Aorta (tissue), 5 donors: ENCODE data around the gene UBXN7. TPM values are rescaled to one million over a fixed set of nuclear protein-coding genes. Genes with fewer than 3 reads are reported as not detected.
"Not testable (repeated sequence)": the region's sequence is repeated elsewhere in the genome, so short reads cannot be mapped to it uniquely, and the experiment has no call there.

Source experiments
- ATAC-seq: fragments of 200-7000 bp; cut with Tn5 transposase; one replicate; pipeline ENCODE4 v1.9.1; 2022; ENCODE audit warnings: moderate library complexity; ENCODE audit not compliant: low FRiP score
- DNase-seq, 2 donors: peaks; one replicate each; pipeline ENCODE4 v3.0.0-alpha.2; 2020
- H3K27ac ChIP-seq, 2 donors: one replicate each; pipeline ENCODE4 v1.5.1; 2013; ENCODE audit warnings: low read length in 2 of 2, mild to moderate bottlenecking in 2 of 2, moderate library complexity in 2 of 2, control low read depth in 1 of 2, inconsistent platforms in 1 of 2, low read depth in 1 of 2
- H3K27me3 ChIP-seq, 2 donors: one replicate each; pipeline ENCODE4 v1.6.1; 2013; ENCODE audit warnings: control low read depth in 1 of 2, low read length in 1 of 2, mild to moderate bottlenecking in 1 of 2, moderate library complexity in 1 of 2; ENCODE audit not compliant: insufficient read depth in 2 of 2, control insufficient read depth in 1 of 2
- H3K36me3 ChIP-seq, 2 donors: one replicate each; pipeline ENCODE4 v1.6.1; 2013; ENCODE audit warnings: control low read depth in 1 of 2, low read length in 1 of 2, mild to moderate bottlenecking in 1 of 2; ENCODE audit not compliant: insufficient read depth in 2 of 2, control insufficient read depth in 1 of 2
- H3K4me1 ChIP-seq, 2 donors: one replicate each; pipeline ENCODE4 v1.6.1; 2013; ENCODE audit warnings: low read length in 2 of 2, control low read depth in 1 of 2, mild to moderate bottlenecking in 1 of 2, moderate library complexity in 1 of 2; ENCODE audit not compliant: insufficient read depth in 2 of 2, control insufficient read depth in 1 of 2
- H3K4me3 ChIP-seq, 2 donors: one replicate each; pipeline ENCODE4 v1.5.1; 2013; ENCODE audit warnings: low read length in 2 of 2, control low read depth in 1 of 2, mild to moderate bottlenecking in 1 of 2
- H3K9me3 ChIP-seq: one replicate; pipeline ENCODE4 v1.6.1; 2013; ENCODE audit warnings: mild to moderate bottlenecking, low read length; ENCODE audit not compliant: control insufficient read depth
- WGBS, 2 donors: extraction: QIAGEN DNeasy Blood & Tissue Kit; methylation state at CpG; one replicate each; pipeline ENCODE4 v1.1.7; 2013; 5-methylcytosine and 5-hydroxymethylcytosine counted together
- intact Hi-C, 2 donors: fragments of 100-400 bp; cut with DNase I; formaldehyde crosslinking; loops; one replicate each; pipeline versions ENCODE4 v1.14.2 to v1.15.0; 2022
- long read RNA-seq, 2 donors: library from polyadenylated mRNA; unstranded; transcript quantifications; one replicate each; pipeline ENCODE4 v2.0.0, GENCODE V29; 2020 to 2021
- polyA plus RNA-seq, 2 donors: library from polyadenylated mRNA; stranded (reverse); fragments of 200-250 nt; gene quantifications; one replicate each; pipeline ENCODE4 v1.2.3, GENCODE V29; 2013
- total RNA-seq, 2 donors: library from RNA; stranded (reverse); fragmentation: NEBNext Ultra II Directional; extraction: Animal tissue kit (Norgen Biotek cat#: 25700); gene quantifications; one replicate each; pipeline ENCODE4 v1.2.1, GENCODE V29; 2021
- donor health status: healthy with polysubstance abuse.
- donor health status: Bipolar disorder and iron deficiency.
- donor health status: DM: no; HTN: no; CAD: no.
- donor health status: DM: no; HTN: no; CAD: no.
- donor health status: DM: yes; HTN: yes; CAD: no.

UBXN7 gene, protein sequence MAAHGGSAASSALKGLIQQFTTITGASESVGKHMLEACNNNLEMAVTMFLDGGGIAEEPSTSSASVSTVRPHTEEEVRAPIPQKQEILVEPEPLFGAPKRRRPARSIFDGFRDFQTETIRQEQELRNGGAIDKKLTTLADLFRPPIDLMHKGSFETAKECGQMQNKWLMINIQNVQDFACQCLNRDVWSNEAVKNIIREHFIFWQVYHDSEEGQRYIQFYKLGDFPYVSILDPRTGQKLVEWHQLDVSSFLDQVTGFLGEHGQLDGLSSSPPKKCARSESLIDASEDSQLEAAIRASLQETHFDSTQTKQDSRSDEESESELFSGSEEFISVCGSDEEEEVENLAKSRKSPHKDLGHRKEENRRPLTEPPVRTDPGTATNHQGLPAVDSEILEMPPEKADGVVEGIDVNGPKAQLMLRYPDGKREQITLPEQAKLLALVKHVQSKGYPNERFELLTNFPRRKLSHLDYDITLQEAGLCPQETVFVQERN
- total RNA-seq = 10 to 100 TPM; 40.4 to 57.1 TPM
- 1 to 10 TPM; 7.7 to 9.4 TPM for polyA plus RNA-seq
- long read RNA-seq, donor 1, full-length matches to known transcripts = 5 of 8 reads
- long read RNA-seq, donor 1, partial matches to known transcripts = 2 of 8 reads
- long read RNA-seq, donor 1, other reads (novel, unspliced or antisense) = 1 of 8 reads
- long read RNA-seq, donor 2, full-length matches to known transcripts = 1 of 5 reads
- long read RNA-seq, donor 2, partial matches to known transcripts = 1 of 5 reads
- long read RNA-seq, donor 2, other reads (novel, unspliced or antisense) = 3 of 5 reads

DNA sequence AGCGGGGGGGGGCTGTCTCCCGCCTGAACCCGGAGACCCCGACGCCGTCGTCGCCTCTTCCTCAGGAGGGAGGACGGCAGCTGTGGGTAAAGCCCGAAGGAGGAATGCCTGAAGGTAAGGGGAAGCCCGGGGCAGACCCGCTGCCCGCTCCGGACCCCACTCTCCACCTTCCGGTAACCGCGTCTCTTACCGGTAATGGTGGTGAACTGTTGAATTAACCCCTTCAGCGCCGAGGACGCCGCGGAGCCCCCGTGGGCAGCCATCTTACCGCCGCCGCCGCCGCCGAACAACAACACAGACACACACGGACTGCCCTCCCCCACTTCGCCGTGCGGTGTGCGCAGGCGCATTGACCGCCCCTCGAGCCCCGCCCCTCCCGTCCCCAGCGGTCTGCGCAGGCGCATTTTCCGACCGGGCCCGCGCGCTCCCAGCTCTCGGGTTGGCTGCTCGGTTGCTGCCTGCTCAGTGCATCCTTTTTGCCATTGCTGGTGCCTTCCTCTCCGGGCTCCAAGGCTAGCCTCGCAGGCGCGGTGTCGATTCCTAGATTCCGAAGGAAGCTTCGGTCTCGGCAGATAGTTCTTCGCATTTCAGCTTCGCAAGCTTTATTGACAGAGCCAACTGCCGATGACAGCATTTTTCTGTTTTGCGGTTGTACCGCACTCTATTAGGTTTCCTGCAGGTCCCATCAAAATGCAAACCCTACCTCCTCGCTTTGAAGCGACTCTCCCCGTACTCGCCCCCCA is at the start of gene UBXN7:
TSS of gene UBXN7 (minus strand) at position 291 of the 743 bp plus-strand sequence. CDS start at position 263, 28 bp downstream.
- ATAC-seq (peak; percentile 98), DNase-seq (peak; percentile 96 to 99)
- intact Hi-C loops = loop anchor here (2.0 to 5.0 kb wide), 3 partner anchors 70 to 136 kb away; partner anchors contain the start of genes RNF168 (in 2 of the 2), FBXO45 (in 1 of the 2) and WDR53 (in 1 of the 2)
- H3K36me3 ChIP-seq = no peaks in the 10 kb centered on the region
- H3K4me1 ChIP-seq = no peaks in the 10 kb centered on the region
- H3K27ac ChIP-seq = peak within 1 kb of the TSS; percentile 60 to 69
- WGBS, 2 donors = 0% methylated on average over 53 to 67 of the region's 67 CpGs
- no peaks in the 10 kb centered on the region for H3K27me3 ChIP-seq
- no peaks in the 10 kb centered on the region for H3K9me3 ChIP-seq
- peak within 1 kb of the TSS; percentile 70 to 78 for H3K4me3 ChIP-seq

DNA sequence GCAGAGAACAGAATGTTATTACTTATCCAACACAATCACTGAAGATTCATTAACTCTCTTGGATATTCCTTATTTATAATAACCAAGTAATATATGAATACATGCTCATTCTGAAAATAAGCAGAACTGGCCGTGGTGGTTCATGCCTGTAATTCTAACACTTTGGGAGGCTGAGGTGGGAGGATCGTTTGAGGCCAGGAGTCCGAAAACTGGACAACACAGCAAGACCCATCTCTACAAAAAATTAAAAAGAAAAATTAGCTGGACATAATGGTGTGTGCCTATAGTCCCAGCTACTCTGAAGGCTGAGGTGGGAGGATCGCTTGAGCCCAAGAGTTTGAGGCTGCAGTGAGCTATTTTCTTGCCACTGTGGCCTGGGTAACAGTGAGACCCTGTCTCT is 45.5 kb upstream of the UBXN7 start:
- no peak overlapping the region for H3K27ac ChIP-seq
- H3K4me1 ChIP-seq = no peaks in the 10 kb centered on the region
- ATAC-seq = no peak
- DNase-seq = no peak
- no peaks in the 10 kb centered on the region for H3K27me3 ChIP-seq
- H3K36me3 ChIP-seq = peaks cover 0 to 5% of the 10 kb centered on the region in 2 donors
- H3K4me3 ChIP-seq = no peak overlapping the region
- 93 to 96% methylated on average over 4 of the region's 4 CpGs for WGBS, 2 donors
- intact Hi-C loops = no loop called here
- H3K9me3 ChIP-seq = no peaks in the 10 kb centered on the region

DNA sequence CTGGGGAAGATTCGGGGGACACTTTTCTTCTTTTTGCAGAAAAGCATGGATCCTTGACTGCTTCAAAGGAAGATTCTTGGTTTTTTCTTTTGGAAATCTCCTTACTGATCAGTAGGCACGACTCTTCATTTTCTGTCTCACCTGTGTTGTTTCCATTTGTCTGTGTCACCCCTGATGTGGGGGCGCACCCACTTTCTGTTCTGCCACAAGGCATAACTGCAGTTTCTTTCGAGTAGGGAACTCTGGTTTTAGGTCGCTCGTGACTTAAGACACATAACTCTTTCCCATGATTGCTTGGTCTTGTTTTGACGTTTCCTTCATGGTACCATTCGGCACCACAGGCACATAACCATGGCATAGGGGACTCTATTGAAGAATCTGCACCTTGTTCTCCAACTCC is 40.1 kb upstream of the UBXN7 start:
- intact Hi-C loops = no loop called here
- H3K36me3 ChIP-seq = peaks cover 0 to 7% of the 10 kb centered on the region in 2 donors

DNA sequence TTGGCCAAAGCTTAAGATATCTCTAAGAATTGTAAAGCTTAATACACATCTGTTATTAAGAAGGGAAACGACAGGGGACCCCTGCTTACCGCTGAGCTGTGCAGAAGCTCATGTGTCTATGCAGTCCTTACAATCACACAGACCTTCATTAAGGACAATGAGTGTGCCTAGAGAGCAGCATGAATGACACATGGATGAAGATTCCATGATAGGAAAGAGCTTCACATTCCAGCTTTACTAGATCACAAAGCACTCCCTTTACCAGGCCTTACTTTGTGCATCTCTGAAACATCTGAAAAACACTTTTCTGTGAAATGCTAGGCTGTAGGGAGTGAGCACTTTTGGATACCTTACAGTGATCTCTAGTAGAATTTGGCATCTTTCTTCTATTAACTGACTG is 39.3 kb upstream of the UBXN7 start:
- H3K36me3 ChIP-seq = peaks cover 0 to 7% of the 10 kb centered on the region in 2 donors

More for the DNA sequence above, 40.1 kb upstream of the UBXN7 start:
- Histone ChIP-seq H3K9me3 (no peaks in the 10 kb centered on the region), H3K4me1 (no peaks in the 10 kb centered on the region), H3K27me3 (no peaks in the 10 kb centered on the region), H3K4me3 (no peak overlapping the region), H3K27ac (no peak overlapping the region)
- ATAC-seq (no peak), DNase-seq (no peak)
- WGBS, 2 donors = 88 to 90% methylated on average over 8 of the region's 8 CpGs

DNA sequence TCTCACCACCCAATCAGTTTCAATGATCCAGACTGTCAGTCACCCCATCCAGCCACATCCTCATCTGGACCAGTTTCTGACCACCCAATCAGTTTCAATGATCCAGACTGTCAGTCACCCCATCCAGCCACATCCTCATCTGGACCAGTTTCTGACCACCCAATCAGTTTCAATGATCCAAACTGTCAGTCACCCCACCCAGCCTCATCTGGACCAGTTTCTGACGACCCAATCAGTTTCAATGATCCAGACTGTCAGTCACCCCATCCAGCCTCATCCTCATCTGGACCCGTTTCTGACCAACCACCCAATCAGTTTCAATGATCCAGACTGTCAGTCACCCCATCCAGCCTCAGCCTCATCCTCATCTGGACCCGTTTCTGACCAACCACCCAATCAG is 38.0 kb upstream of the UBXN7 start:
- intact Hi-C loops, H3K4me1 ChIP-seq, H3K36me3 ChIP-seq, H3K4me3 ChIP-seq, H3K27me3 ChIP-seq, ATAC-seq, H3K27ac ChIP-seq, H3K9me3 ChIP-seq, DNase-seq: not testable (repeated sequence)
- 94 to 96% methylated on average over 3 of the region's 3 CpGs for WGBS, 2 donors

More for the DNA sequence above, 39.3 kb upstream of the UBXN7 start:
- H3K4me3 ChIP-seq = no peak overlapping the region
- DNase-seq = no peak
- H3K9me3 ChIP-seq = no peaks in the 10 kb centered on the region
- H3K27ac ChIP-seq = no peak overlapping the region
- intact Hi-C loops = no loop called here
- WGBS, 2 donors = 82 to 86% methylated on average over 2 of the region's 2 CpGs
- H3K27me3 ChIP-seq = no peaks in the 10 kb centered on the region
- no peaks in the 10 kb centered on the region for H3K4me1 ChIP-seq
- ATAC-seq = no peak

DNA sequence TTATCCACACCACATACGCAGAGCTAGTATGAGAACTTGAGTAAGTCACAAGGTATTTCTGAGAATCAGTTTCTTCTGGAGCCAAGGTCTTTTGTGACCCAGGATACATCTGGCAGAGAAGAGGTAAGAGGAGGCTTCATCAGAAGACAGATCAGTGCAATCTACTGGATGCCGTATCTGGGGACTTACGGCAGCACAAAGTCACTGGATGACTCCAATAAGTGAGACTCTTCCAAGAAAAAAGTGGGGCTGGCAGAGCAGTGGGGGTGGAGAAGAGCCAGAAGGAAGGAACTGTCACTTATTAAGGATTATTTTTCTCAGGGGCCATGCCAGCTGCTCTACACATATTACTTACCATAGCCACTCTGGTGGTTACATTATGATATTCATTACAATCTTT is 31.6 kb upstream of the UBXN7 start:
- intact Hi-C loops = no loop called here
- no peaks in the 10 kb centered on the region for H3K9me3 ChIP-seq
- no peak for DNase-seq
- 95 to 98% methylated on average over 3 of the region's 3 CpGs for WGBS, 2 donors
- no peaks in the 10 kb centered on the region for H3K4me1 ChIP-seq
- H3K27ac ChIP-seq = no peak overlapping the region
- H3K4me3 ChIP-seq = no peak overlapping the region
- H3K36me3 ChIP-seq = no peaks in the 10 kb centered on the region
- H3K27me3 ChIP-seq = no peaks in the 10 kb centered on the region
- ATAC-seq = no peak

DNA sequence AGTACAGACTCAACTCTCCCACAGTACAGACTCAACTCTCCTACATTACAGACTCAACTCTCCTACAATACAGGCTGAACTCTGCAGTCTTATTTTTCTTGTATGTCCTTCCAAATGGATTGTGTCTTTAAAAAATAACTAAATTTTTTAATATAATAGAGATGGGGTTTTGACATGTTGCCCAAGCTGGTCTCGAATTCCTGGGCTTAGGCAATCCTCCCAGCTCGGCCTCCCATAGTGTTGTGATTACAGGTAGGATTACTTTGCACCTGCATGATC is 31.2 kb upstream of the UBXN7 start:
- Histone ChIP-seq H3K4me1 (no peaks in the 10 kb centered on the region), H3K27me3 (no peaks in the 10 kb centered on the region), H3K9me3 (no peaks in the 10 kb centered on the region), H3K4me3 (no peak overlapping the region), H3K36me3 (no peaks in the 10 kb centered on the region), H3K27ac (no peak overlapping the region)
- DNase-seq = no peak
- 96 to 97% methylated on average over 2 of the region's 2 CpGs for WGBS, 2 donors
- ATAC-seq = no peak
- intact Hi-C loops = no loop called here

DNA sequence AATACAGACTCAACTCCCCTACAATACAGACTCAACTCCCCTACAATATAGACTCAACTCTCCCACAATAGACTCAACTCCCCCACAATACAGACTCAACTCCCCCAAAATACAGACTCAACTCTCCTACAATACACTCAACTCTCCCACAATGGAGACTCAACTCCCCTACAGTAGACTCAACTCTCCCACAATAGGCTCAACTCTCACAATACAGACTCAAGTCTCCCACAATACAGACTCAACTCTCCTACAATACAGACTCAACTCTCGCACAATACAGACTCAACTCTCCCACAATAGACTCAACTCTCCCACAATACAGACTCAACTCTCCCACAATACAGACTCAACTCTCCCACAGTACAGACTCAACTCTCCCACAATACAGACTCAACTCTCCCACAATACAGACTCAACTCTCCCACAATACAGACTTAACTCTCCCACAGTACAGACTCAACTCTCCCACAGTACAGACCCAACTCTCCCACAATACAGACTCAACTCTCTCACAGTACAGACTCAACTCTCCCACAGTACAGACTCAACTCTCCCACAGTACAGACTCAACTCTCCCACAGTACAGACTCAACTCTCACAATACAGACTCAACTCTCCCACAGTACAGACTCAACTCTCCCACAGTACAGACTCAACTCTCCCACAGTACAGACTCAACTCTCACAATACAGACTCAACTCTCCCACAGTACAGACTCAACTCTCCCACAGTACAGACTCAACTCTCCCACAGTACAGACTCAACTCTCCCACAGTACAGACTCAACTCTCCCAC is 30.7 kb upstream of the UBXN7 start:
- DNase-seq, intact Hi-C loops, H3K4me1 ChIP-seq, ATAC-seq, H3K9me3 ChIP-seq, H3K4me3 ChIP-seq, H3K36me3 ChIP-seq, H3K27me3 ChIP-seq, H3K27ac ChIP-seq: not testable (repeated sequence)
- WGBS, 2 donors = 97 to 100% methylated on average over 1 of the region's 1 CpG
